ENCODE data around the gene PPP1R1A.

PPP1R1A gene

DNA sequence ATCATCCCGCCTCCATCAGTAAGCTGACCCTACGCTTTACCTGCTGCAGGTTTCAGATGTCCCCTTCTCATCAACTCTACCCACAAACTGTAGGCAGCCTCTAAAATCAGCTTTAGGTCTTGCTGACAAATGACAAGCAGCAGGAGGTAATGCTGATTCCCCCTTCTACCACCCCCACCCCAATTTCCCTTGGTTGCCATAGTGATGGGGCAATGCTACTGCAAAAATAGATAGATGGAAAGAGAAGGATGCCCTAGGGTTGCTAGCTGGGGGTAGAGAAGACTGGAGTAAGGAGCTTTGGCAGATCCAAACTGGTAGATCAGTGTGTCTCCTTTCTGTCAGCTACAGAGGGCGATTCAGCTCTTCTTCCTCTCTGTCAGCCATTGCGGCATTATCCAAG lies 58.9 kb downstream of the PPP1R1A start:
- DNase-seq (ENCODE audit: low read depth) = no peak

Data from stimulated activated CD8-positive, alpha-beta memory T cell treated with anti-CD3 and anti-CD28 coated beads, Interleukin-4, amount 100 ng/mL, for 24 hours (primary cell).